CD4-positive, alpha-beta memory T cell (primary cell): ENCODE measurements around the gene TCF12. TPM values are rescaled to one million over a fixed set of nuclear protein-coding genes. Genes with fewer than 3 reads are reported as not detected.

Source experiments
- CTCF ChIA-PET: fragments of 350-600 bp; sonication (Branson Sonifier 250); formaldehyde crosslinking; loops from one replicate; lab custom pipeline; 2021; ENCODE audit warnings: inconsistent platforms; ENCODE audit not compliant: partially characterized antibody; lab: Charles Lee
- POLR2A ChIA-PET: fragments of 350-600 bp; sonication (Branson Sonifier 250); formaldehyde crosslinking; loops from one replicate; lab custom pipeline; 2021; ENCODE audit not compliant: partially characterized antibody; lab: Charles Lee
- DNase-seq, 5 donors: peaks; one replicate each; pipeline versions ENCODE4 v3.0.0 to v3.0.0-alpha.2; 2020 to 2022; ENCODE audit warnings: mixed read lengths in 1 of 5
- H3K27ac ChIP-seq: one replicate; pipeline ENCODE4 v1.7.0; 2013; ENCODE audit warnings: low read depth, low read length
- H3K27me3 ChIP-seq: 2 replicates; pipeline ENCODE4 v1.7.0; 2013; ENCODE audit warnings: mild to moderate bottlenecking, low read length, moderate library complexity; ENCODE audit not compliant: insufficient read depth
- H3K36me3 ChIP-seq: 2 replicates; pipeline ENCODE4 v1.7.0; 2013; ENCODE audit warnings: mild to moderate bottlenecking, low read length, moderate library complexity; ENCODE audit not compliant: insufficient read depth
- H3K4me1 ChIP-seq: 2 replicates; pipeline ENCODE4 v1.7.0; 2013; ENCODE audit warnings: mild to moderate bottlenecking, low read length, moderate library complexity; ENCODE audit not compliant: insufficient read depth
- H3K4me3 ChIP-seq, 2 donors: one replicate each; pipeline ENCODE4 v1.7.0; 2013; ENCODE audit warnings: low read length in 2 of 2, mild to moderate bottlenecking in 1 of 2
- H3K9me3 ChIP-seq, 2 donors: one replicate each; pipeline ENCODE4 v1.7.0; 2013; ENCODE audit warnings: low read length in 2 of 2, control low read depth in 1 of 2; ENCODE audit not compliant: control insufficient read depth in 1 of 2
- H3K27ac Mint-ChIP-seq, 7 donors: one replicate each; pipeline ENCODE4 v1.8.0; 2020 to 2021; ENCODE audit warnings: mixed read lengths in 7 of 7, mild to moderate bottlenecking in 6 of 7, inconsistent platforms in 3 of 7, moderate library complexity in 3 of 7
- H3K27me3 Mint-ChIP-seq, 2 donors: one replicate each; pipeline ENCODE4 v1.8.0; 2020 to 2021; ENCODE audit warnings: mixed read lengths in 2 of 2
- H3K36me3 Mint-ChIP-seq, 2 donors: one replicate each; pipeline ENCODE4 v1.8.0; 2020 to 2021; ENCODE audit warnings: mixed read lengths in 2 of 2, inconsistent platforms in 1 of 2, mild to moderate bottlenecking in 1 of 2
- H3K4me1 Mint-ChIP-seq, 4 donors: one replicate each; pipeline ENCODE4 v1.8.0; 2020 to 2021; ENCODE audit warnings: mixed read lengths in 4 of 4, mild to moderate bottlenecking in 1 of 4
- H3K4me3 Mint-ChIP-seq, 8 donors: one replicate each; pipeline ENCODE4 v1.8.0; 2020 to 2021; ENCODE audit warnings: mixed read lengths in 8 of 8, mild to moderate bottlenecking in 7 of 8, moderate library complexity in 6 of 8, inconsistent platforms in 3 of 8
- H3K9me3 Mint-ChIP-seq, 8 donors: one replicate each; pipeline ENCODE4 v1.8.0; 2020 to 2021; ENCODE audit warnings: mixed read lengths in 8 of 8, mild to moderate bottlenecking in 5 of 8, inconsistent platforms in 3 of 8, moderate library complexity in 1 of 8
- intact Hi-C: fragments of 100-400 bp; cut with micrococcal nuclease; formaldehyde crosslinking; loops from one replicate; pipeline ENCODE4 v1.15.1; 2023
- polyA plus RNA-seq, 2 donors: library from polyadenylated mRNA; unstranded; fragments of 300-500 nt; fragmentation: Illumina TruSeq; gene quantifications; one replicate each; pipeline ENCODE4 v1.2.3, GENCODE V29; 2021
- total RNA-seq, 2 experiments: library from RNA; stranded (reverse); gene quantifications; one replicate each; pipeline ENCODE4 v1.2.3, GENCODE V29; 2021

The TCF12 gene
- total and polyA plus RNA-seq, 4 experiments from 2014 or later = 36.5 to 86.5 (median 68.4) TPM

DNA sequence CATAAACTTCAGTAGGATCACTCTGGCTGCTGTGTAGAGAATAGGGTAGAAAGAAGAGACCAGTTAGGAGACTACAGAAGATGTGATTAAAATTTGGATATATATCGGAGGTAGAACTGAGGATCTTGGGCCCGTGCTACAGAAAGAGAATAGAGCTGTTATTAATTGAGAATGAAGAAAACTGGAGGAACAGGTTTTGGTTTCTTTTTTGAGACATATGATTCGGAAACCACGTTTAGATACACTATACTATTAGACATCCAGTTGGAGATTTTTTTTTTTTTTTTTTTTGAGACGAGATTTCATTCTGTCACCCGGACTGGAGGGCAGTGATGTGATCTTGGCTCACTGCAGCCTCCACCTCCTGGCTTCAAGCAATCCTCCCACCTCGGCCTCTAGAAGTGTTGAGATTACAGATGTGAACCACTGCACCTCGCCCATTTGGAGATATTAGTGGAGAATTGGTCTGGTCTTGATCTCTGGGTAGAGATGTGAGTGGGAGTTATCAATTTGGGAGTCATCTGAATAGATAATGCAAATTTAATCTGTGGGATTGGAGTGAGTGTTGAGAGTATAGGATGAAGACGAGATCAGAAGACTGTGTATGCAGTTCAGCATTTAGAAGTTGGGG lies 50.9 kb downstream of the TCF12 start:
- no peak overlapping the region for H3K27ac ChIP-seq
- Mint-ChIP-seq H3K9me3 (no peaks in the 10 kb centered on the region), H3K4me3 (peak overlapping the region in 2 of 8 donors; percentile 20 to 73), H3K27ac (peak overlapping the region in 1 of 7 donors; percentile 15), H3K4me1 (peaks cover 35 to 62% (median 48%) of the 10 kb centered on the region in 4 donors), H3K36me3 (peaks cover 0 to 4% of the 10 kb centered on the region in 2 donors), H3K27me3 (no peaks in the 10 kb centered on the region)
- DNase-seq = no peak
- H3K4me3 ChIP-seq = no peak overlapping the region
- H3K4me1 ChIP-seq = peaks cover 42% of the 10 kb centered on the region
- no peaks in the 10 kb centered on the region for H3K9me3 ChIP-seq
- ChIA-PET CTCF (interaction anchor here (0.7 kb wide), 1 partner anchor 444 kb away, joined by 3 read pairs; no protein-coding TSS in a partner anchor), POLR2A (interaction anchor here (0.7 kb wide), 1 partner anchor 81 kb away, joined by 3 read pairs; no protein-coding TSS in a partner anchor)
- no peaks in the 10 kb centered on the region for H3K36me3 ChIP-seq
- intact Hi-C loops = no loop called here
- H3K27me3 ChIP-seq = no peaks in the 10 kb centered on the region

DNA sequence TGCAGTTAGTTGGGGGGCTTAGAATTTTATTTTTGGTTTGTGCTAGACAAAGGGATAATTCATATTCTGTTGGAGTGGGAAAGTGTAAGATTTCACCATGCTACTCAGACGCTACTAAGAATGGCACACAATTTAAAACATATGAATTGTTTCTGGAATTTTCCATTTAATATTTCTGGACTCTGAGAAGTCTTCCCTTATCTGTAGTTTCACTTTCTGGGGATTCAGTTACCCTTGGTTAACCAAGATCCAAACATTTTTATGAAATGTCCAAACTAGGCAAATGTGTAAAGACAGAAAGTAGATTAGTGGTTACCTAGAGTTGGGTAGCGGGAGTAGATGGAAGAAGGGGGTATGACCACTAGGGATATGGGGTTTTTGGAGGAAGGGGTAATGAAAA lies 53.1 kb downstream of the TCF12 start:
- Mint-ChIP-seq H3K4me3 (peak overlapping the region in 1 of 8 donors; percentile 40), H3K27ac (peak overlapping the region in 1 of 7 donors; percentile 65), H3K27me3 (no peaks in the 10 kb centered on the region), H3K9me3 (no peaks in the 10 kb centered on the region), H3K36me3 (peaks cover 0 to 8% of the 10 kb centered on the region in 2 donors), H3K4me1 (peaks cover 36 to 55% (median 45%) of the 10 kb centered on the region in 4 donors)
- DNase-seq = no peak
- no peaks in the 10 kb centered on the region for H3K27me3 ChIP-seq
- no peaks in the 10 kb centered on the region for H3K9me3 ChIP-seq
- intact Hi-C loops = no loop called here
- ChIA-PET CTCF (no interaction called here), POLR2A (no interaction called here)
- H3K4me3 ChIP-seq = no peak overlapping the region
- peaks cover 36% of the 10 kb centered on the region for H3K4me1 ChIP-seq
- no peaks in the 10 kb centered on the region for H3K36me3 ChIP-seq
- H3K27ac ChIP-seq = no peak overlapping the region

DNA sequence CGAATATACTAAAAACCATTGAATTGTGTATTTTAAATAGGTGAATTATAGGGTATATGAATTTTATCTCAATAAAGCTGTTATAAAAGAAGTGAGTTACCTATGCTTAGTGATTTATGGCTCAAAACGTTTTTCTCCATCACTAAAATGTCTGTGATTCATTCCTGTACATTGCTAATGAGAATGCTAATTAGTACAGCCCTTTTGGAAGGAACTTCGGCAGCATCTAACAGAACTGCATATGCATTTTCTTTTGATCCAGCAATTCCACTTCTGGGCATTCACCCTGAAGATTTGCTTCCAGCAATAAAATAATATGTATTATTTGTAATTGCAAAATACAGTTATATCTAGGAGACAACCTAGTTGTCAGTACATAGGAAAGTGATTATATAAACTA lies 53.6 kb downstream of the TCF12 start:
- no peak overlapping the region for H3K27ac Mint-ChIP-seq
- intact Hi-C loops = no loop called here
- Histone ChIP-seq H3K27ac (no peak overlapping the region), H3K36me3 (no peaks in the 10 kb centered on the region), H3K4me3 (no peak overlapping the region), H3K9me3 (no peaks in the 10 kb centered on the region), H3K27me3 (no peaks in the 10 kb centered on the region), H3K4me1 (peaks cover 36% of the 10 kb centered on the region)
- no peaks in the 10 kb centered on the region for H3K27me3 Mint-ChIP-seq
- H3K36me3 Mint-ChIP-seq = peaks cover 0 to 8% of the 10 kb centered on the region in 2 donors
- DNase-seq = no peak
- H3K4me1 Mint-ChIP-seq = peaks cover 38 to 57% (median 46%) of the 10 kb centered on the region in 4 donors
- ChIA-PET CTCF (no interaction called here), POLR2A (no interaction called here)
- H3K4me3 Mint-ChIP-seq = no peak overlapping the region
- H3K9me3 Mint-ChIP-seq = no peaks in the 10 kb centered on the region

DNA sequence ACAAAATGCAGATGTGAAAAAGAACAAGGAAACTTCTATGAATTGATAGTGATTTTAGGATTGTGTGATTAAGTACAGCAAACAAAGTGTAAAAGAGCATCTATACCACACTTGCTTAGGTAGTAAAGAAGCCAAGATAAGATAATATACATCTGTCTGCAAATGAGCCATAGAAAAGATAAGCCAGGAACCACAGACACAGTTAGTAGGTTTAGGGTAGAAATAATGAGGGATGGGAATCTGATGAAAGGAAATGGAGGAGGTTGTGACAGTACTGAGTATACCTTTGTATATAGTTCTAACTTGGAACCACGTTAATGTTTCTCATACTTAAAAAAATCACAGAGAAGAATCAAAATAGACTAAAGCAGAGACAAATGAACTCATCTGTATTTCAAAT lies 54.0 kb downstream of the TCF12 start:
- no peak overlapping the region for H3K27ac ChIP-seq
- H3K4me3 ChIP-seq = no peak overlapping the region
- peaks cover 0 to 8% of the 10 kb centered on the region in 2 donors for H3K36me3 Mint-ChIP-seq
- no peak for DNase-seq
- H3K27me3 Mint-ChIP-seq = no peaks in the 10 kb centered on the region
- no peaks in the 10 kb centered on the region for H3K9me3 Mint-ChIP-seq
- peaks cover 36% of the 10 kb centered on the region for H3K4me1 ChIP-seq
- H3K9me3 ChIP-seq = no peaks in the 10 kb centered on the region
- intact Hi-C loops = no loop called here
- H3K4me3 Mint-ChIP-seq = no peak overlapping the region
- no peaks in the 10 kb centered on the region for H3K36me3 ChIP-seq
- POLR2A ChIA-PET = no interaction called here
- peaks cover 38 to 58% (median 46%) of the 10 kb centered on the region in 4 donors for H3K4me1 Mint-ChIP-seq
- H3K27ac Mint-ChIP-seq = no peak overlapping the region
- CTCF ChIA-PET = no interaction called here
- H3K27me3 ChIP-seq = no peaks in the 10 kb centered on the region

DNA sequence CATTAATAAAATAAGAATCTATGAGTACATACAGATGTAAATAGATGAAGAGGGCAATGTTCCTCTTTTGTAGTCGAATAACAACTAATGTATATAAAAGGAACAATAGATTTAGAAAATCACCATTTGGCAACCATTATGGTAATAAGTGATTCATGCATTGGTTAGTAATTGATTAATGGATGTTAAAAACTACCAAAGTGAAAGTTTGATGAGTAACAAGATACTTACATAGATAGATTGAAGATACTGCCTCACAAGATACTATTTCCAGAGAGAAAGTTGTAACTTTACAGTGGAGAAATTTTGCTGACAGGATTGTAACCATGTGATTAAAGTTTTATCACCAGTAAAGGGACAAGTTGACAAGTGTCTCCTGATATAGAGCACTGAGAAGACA lies 55.0 kb downstream of the TCF12 start:
- ChIA-PET POLR2A (no interaction called here), CTCF (no interaction called here)
- Histone ChIP-seq H3K27ac (no peak overlapping the region), H3K4me3 (no peak overlapping the region), H3K4me1 (peaks cover 36% of the 10 kb centered on the region), H3K36me3 (no peaks in the 10 kb centered on the region), H3K9me3 (no peaks in the 10 kb centered on the region), H3K27me3 (no peaks in the 10 kb centered on the region)
- intact Hi-C loops = no loop called here
- H3K9me3 Mint-ChIP-seq = no peaks in the 10 kb centered on the region
- H3K27ac Mint-ChIP-seq = no peak overlapping the region
- peaks cover 39 to 52% (median 41%) of the 10 kb centered on the region in 4 donors for H3K4me1 Mint-ChIP-seq
- H3K4me3 Mint-ChIP-seq = no peak overlapping the region
- peaks cover 0 to 8% of the 10 kb centered on the region in 2 donors for H3K36me3 Mint-ChIP-seq
- no peaks in the 10 kb centered on the region for H3K27me3 Mint-ChIP-seq
- no peak for DNase-seq

DNA sequence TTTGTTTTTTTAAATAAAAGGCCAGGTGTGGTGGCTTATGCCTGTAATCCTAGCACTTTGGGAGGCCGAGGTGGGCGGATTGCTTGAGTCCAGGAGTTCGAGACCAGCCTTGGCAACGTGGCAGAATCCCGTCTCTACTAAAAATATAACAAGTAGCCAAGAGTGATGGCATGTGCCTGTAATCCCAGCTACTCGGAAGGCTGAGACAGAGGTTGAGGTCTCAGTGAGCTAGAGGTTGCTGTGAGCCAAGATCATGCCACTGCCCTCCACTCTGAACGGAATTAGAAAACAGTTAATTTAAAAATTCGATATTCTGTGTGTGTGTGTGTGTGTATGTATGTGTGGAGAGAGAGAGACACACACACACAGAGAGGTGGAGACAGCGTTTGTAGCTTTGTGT lies 58.8 kb downstream of the TCF12 start:
- CTCF ChIA-PET = no interaction called here
- peaks cover 23% of the 10 kb centered on the region for H3K4me1 ChIP-seq
- intact Hi-C loops = no loop called here
- no peak overlapping the region for H3K27ac ChIP-seq
- no peaks in the 10 kb centered on the region for H3K9me3 ChIP-seq
- H3K27ac Mint-ChIP-seq = peak overlapping the region in 1 of 7 donors; percentile 36
- peak overlapping the region in 1 of 8 donors; percentile 49 for H3K4me3 Mint-ChIP-seq
- POLR2A ChIA-PET = no interaction called here
- H3K9me3 Mint-ChIP-seq = no peaks in the 10 kb centered on the region
- no peak for DNase-seq
- H3K27me3 Mint-ChIP-seq = no peaks in the 10 kb centered on the region
- H3K36me3 Mint-ChIP-seq = peaks cover 0 to 4% of the 10 kb centered on the region in 2 donors
- H3K4me1 Mint-ChIP-seq = peaks cover 37 to 58% (median 48%) of the 10 kb centered on the region in 4 donors
- no peaks in the 10 kb centered on the region for H3K36me3 ChIP-seq
- no peak overlapping the region for H3K4me3 ChIP-seq
- no peaks in the 10 kb centered on the region for H3K27me3 ChIP-seq

DNA sequence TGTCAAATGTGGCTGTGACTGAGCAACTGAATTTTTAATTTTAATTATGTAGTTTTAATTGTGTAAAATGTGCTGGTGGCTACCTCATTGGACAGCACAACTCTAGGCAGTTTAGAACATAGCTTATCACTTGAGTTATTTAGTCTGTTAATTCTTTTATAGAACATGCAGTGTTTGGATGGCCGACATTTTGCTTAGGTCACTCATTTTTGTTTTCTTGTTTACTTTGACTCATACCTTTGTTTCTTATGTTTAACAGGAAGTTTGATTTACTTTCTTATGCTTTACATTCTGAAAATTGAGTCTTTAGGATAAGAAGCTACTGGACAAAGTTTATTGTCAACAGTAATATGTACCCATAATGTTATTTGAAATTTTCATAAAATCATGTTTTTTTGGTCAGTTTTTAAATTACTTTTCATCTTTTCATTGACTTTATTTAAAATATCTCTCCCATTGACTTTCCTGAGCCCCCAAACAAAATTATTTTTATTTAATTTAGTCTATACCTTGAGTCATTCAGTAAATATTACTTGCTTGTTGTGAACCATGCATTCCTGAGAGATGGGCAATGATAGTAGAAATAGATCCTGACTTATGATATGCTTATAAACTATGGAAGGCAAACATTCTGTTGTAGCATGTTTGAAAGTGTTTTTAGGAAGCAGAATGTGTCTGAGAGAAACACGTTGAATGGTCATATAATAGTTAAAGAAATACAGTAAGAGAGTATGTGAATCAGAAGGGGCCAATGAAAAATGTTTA lies 60.6 kb downstream of the TCF12 start:
- Histone ChIP-seq H3K4me3 (no peak overlapping the region), H3K36me3 (no peaks in the 10 kb centered on the region), H3K4me1 (peaks cover 13% of the 10 kb centered on the region), H3K9me3 (no peaks in the 10 kb centered on the region), H3K27me3 (no peaks in the 10 kb centered on the region), H3K27ac (no peak overlapping the region)
- Mint-ChIP-seq H3K4me3 (no peak overlapping the region), H3K27ac (peak overlapping the region in 1 of 7 donors; percentile 25), H3K4me1 (peaks cover 31 to 52% (median 43%) of the 10 kb centered on the region in 4 donors), H3K36me3 (peaks cover 0 to 4% of the 10 kb centered on the region in 2 donors), H3K27me3 (no peaks in the 10 kb centered on the region), H3K9me3 (no peaks in the 10 kb centered on the region)
- CTCF ChIA-PET = no interaction called here
- intact Hi-C loops = no loop called here
- POLR2A ChIA-PET = interaction anchor here (0.7 kb wide), 1 partner anchor 14 kb away, joined by 3 read pairs; no protein-coding TSS in a partner anchor
- no peak for DNase-seq
